Keratinocyte (primary cell): Measurements from ENCODE around the gene STAG1. TPM values are rescaled to one million over a fixed set of nuclear protein-coding genes. Genes with fewer than 3 reads are reported as not detected.
A peak's percentile ranks its signal among the peaks of the same experiment; 100 is the strongest.

ENCODE experiments used
- DNase-seq: peaks from one replicate; pipeline ENCODE4 v3.0.0-alpha.2; 2011; ENCODE audit warnings: low read depth, missing footprints, low spot score
- FAIRE-seq: peaks from 2 replicates; lab custom pipeline; 2011; peaks lifted over from hg19 to GRCh38; lab: Jason Lieb, UNC
- H2AFZ ChIP-seq: 2 replicates; pipeline ENCODE4 v1.6.0; 2012; ENCODE audit warnings: low read length, control low read depth, inconsistent platforms; ENCODE audit not compliant: control insufficient read depth
- H3K27ac ChIP-seq: 2 replicates; pipeline ENCODE4 v1.5.1; 2011; ENCODE audit warnings: low read length; ENCODE audit not compliant: control insufficient read depth, insufficient read depth
- H3K27me3 ChIP-seq: 3 replicates; pipeline ENCODE4 v1.6.0; 2011; ENCODE audit warnings: low read length; ENCODE audit not compliant: control insufficient read depth, insufficient read depth; ENCODE audit errors: extremely low read depth
- H3K36me3 ChIP-seq, 2 experiments: 2 replicates in 1 of 2; 3 replicates in 1 of 2; pipeline ENCODE4 v1.5.1; 2011; ENCODE audit warnings: low read length in 2 of 2, mild to moderate bottlenecking in 1 of 2; ENCODE audit not compliant: control insufficient read depth in 2 of 2, insufficient read depth in 2 of 2; ENCODE audit errors: extremely low read depth in 1 of 2
- H3K4me1 ChIP-seq: 3 replicates; pipeline ENCODE4 v1.5.1; 2011; ENCODE audit warnings: low read length; ENCODE audit not compliant: control insufficient read depth, insufficient read depth; ENCODE audit errors: extremely low read depth
- H3K4me2 ChIP-seq: 3 replicates; pipeline ENCODE4 v1.6.0; 2011; ENCODE audit warnings: low read depth, low read length; ENCODE audit not compliant: control insufficient read depth, insufficient read depth; ENCODE audit errors: extremely low read depth
- H3K4me3 ChIP-seq, 3 experiments: fragments of 200-600 bp in 1 of 3; sonication (generic) in 1 of 3; 2 replicates in 2 of 3; 3 replicates in 1 of 3; pipeline ENCODE4 v1.5.1; 2011 to 2016; ENCODE audit warnings: low read length in 3 of 3, mild to moderate bottlenecking in 3 of 3, control low read depth in 2 of 3, inconsistent platforms in 1 of 3, low read depth in 1 of 3, mixed read lengths in 1 of 3, mixed run types in 1 of 3, moderate library complexity in 1 of 3; ENCODE audit not compliant: control insufficient read depth in 2 of 3, insufficient read depth in 2 of 3; ENCODE audit errors: extremely low read depth in 1 of 3
- H3K79me2 ChIP-seq: 2 replicates; pipeline ENCODE4 v1.6.0; 2012; ENCODE audit warnings: low read length; ENCODE audit not compliant: control insufficient read depth, insufficient read depth
- H3K9ac ChIP-seq: 3 replicates; pipeline ENCODE4 v1.6.0; 2011; ENCODE audit warnings: low read length; ENCODE audit not compliant: control insufficient read depth, insufficient read depth; ENCODE audit errors: extremely low read depth
- H3K9me1 ChIP-seq: 3 replicates; pipeline ENCODE4 v1.6.0; 2011; ENCODE audit warnings: low read length; ENCODE audit not compliant: control insufficient read depth, insufficient read depth; ENCODE audit errors: extremely low read depth
- H3K9me3 ChIP-seq: 2 replicates; pipeline ENCODE4 v1.5.1; 2012; ENCODE audit warnings: low read depth, low read length; ENCODE audit not compliant: control insufficient read depth
- H4K20me1 ChIP-seq: 3 replicates; pipeline ENCODE4 v1.6.0; 2011; ENCODE audit warnings: low read length; ENCODE audit not compliant: control insufficient read depth, insufficient read depth; ENCODE audit errors: extremely low read depth
- CTCF ChIP-seq, 3 experiments: IDR thresholded peaks in 1 of 3; conservative IDR thresholded peaks in 1 of 3; optimal IDR thresholded peaks in 1 of 3; 2 replicates in 2 of 3; 3 replicates in 1 of 3; pipeline versions ENCODE3 to v1.5.1; 2011; ENCODE audit warnings: low read length in 3 of 3, mild to moderate bottlenecking in 3 of 3, moderate library complexity in 2 of 3, control low read depth in 1 of 3, inconsistent platforms in 1 of 3; ENCODE audit not compliant: insufficient read depth in 2 of 3; ENCODE audit errors: extremely low read depth in 1 of 3
- EZH2 ChIP-seq: IDR thresholded peaks from one replicate; pipeline ENCODE4 v1.6.1; 2012; ENCODE audit warnings: inconsistent platforms, mild to moderate bottlenecking, low read length, moderate library complexity
- dilution Hi-C: fragments of 300-500 bp; cut with MboI; formaldehyde crosslinking; loops from one replicate; pipeline ENCODE4 v1.7.0; 2020; ENCODE audit warnings: low sequenced_read_pairs; ENCODE audit not compliant: extremely low pct_ligation_motif_present
- polyA plus RNA-seq, 5 experiments: library from polyadenylated mRNA; depleted of rRNA in 3 of 5; stranded (reverse) in 3 of 5; stranded (forward) in 1 of 5; unstranded in 1 of 5; fragments of >200 nt; gene quantifications; 1 replicate in 1 of 5; 2 replicates in 3 of 5; 3 replicates in 1 of 5; pipeline versions ENCODE4 v1.2.1 to v1.2.3, GENCODE V29; 2011 to 2012; ENCODE audit warnings: missing spikeins in 2 of 5, low read depth in 1 of 5, low replicate concordance in 1 of 5

Gene STAG1
- polyA plus RNA-seq, 1 donor (not counting 4 experiments of a cell fraction or from before 2014, with no cell fraction given), result 11.8 TPM

GRCh38 chr3:136751316-136752171 lies 634 bp downstream of the STAG1 start:
- H3K9me3 ChIP-seq, result no peaks in the 10 kb centered on the region
- dilution Hi-C loops, result no loop called here
- FAIRE-seq (no peak), DNase-seq (no peak)
- no peaks in the 10 kb centered on the region for H4K20me1 ChIP-seq
- H3K4me1 ChIP-seq, result peaks cover 23% of the 10 kb centered on the region
- H2AFZ ChIP-seq, result peak overlapping the region; percentile 75
- peak overlapping the region; percentile 94 for H3K9ac ChIP-seq
- no peaks in the 10 kb centered on the region for H3K27me3 ChIP-seq
- H3K4me3 ChIP-seq, result peak overlapping the region; percentile 73 to 92 (median 87)
- no peaks in the 10 kb centered on the region for H3K36me3 ChIP-seq
- no peaks in the 10 kb centered on the region for H3K9me1 ChIP-seq
- peak overlapping the region; percentile 95 for H3K27ac ChIP-seq
- TF ChIP-seq EZH2 (no peak), CTCF (optimal IDR thresholded peaks at IDR 0.05 in 1 of 3, IDR thresholded peaks at IDR 0.05 in 1 of 3, conservative IDR thresholded peaks at IDR 0.05 in 1 of 3; ENCODE audit: extremely low read depth in 1 of 3, insufficient read depth in 2 of 3, low read length in 3 of 3) (no peak)
- H3K4me2 ChIP-seq, result peak overlapping the region; percentile 93
- peaks cover 48% of the 10 kb centered on the region for H3K79me2 ChIP-seq

GRCh38 chr3:136750897-136751315 lies 1.3 kb downstream of the STAG1 start:
- DNase-seq (no peak), FAIRE-seq (no peak)
- Histone ChIP-seq H3K9ac (peak overlapping the region; percentile 94), H3K36me3 (no peaks in the 10 kb centered on the region), H3K27me3 (no peaks in the 10 kb centered on the region), H3K79me2 (peaks cover 54% of the 10 kb centered on the region), H3K9me1 (no peaks in the 10 kb centered on the region), H4K20me1 (no peaks in the 10 kb centered on the region), H3K4me3 (peak overlapping the region; percentile 73 to 92 (median 87)), H3K4me2 (peak overlapping the region; percentile 93), H3K4me1 (peaks cover 23% of the 10 kb centered on the region), H3K9me3 (no peaks in the 10 kb centered on the region), H2AFZ (peak overlapping the region; percentile 75), H3K27ac (peak overlapping the region; percentile 95)
- dilution Hi-C loops, result no loop called here
- TF ChIP-seq CTCF (optimal IDR thresholded peaks at IDR 0.05 in 1 of 3, IDR thresholded peaks at IDR 0.05 in 1 of 3, conservative IDR thresholded peaks at IDR 0.05 in 1 of 3; ENCODE audit: extremely low read depth in 1 of 3, insufficient read depth in 2 of 3, low read length in 3 of 3) (no peak), EZH2 (no peak)
